Hepatic stellate cell (primary cell): ENCODE measurements around the gene WWC1.
A peak's percentile ranks its signal among the peaks of the same experiment; 100 is the strongest.
"Not testable (repeated sequence)": the region's sequence is repeated elsewhere in the genome, so short reads cannot be mapped to it uniquely, and the experiment has no call there.

Experiments used
- DNase-seq: peaks from one replicate; pipeline ENCODE4 v3.0.0; 2011; ENCODE audit warnings: low spot score

Gene WWC1

DNA sequence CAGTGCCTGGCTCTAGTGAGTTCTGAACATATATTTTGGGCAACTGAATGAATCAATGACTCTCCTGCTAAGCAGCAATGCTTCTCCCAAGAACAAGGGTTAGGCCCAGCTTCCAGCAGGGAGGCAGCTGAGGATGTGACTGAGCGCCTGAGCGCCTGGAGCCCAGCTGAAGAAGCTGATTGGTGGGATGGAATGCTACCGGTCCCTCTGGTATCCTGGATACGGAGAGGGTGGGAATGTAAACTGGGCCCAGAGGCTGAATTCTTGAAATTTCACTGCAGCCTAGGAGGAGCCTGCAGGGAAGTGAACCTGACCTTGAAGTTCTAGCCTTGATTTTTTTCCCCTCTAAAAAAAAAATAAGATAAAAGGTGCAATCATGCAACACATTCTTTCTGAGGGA, 43.2 kb downstream of the WWC1 start:
- peak; percentile 23 for DNase-seq

GRCh38 chr5:168337361-168337760, 45.9 kb downstream of the WWC1 start:
- DNase-seq, result no peak

GRCh38 chr5:168339109-168339771, 47.8 kb downstream of the WWC1 start:
- no peak for DNase-seq

- not testable (repeated sequence) for DNase-seq
These were observed 48.3 kb downstream of the WWC1 start for GRCh38 chr5:168339772-168340140.

GRCh38 chr5:168340487-168340886, 49.0 kb downstream of the WWC1 start:
- no peak for DNase-seq

GRCh38 chr5:168341178-168341577, 49.7 kb downstream of the WWC1 start:
- no peak for DNase-seq

- DNase-seq, result no peak
These were observed 50.8 kb downstream of the WWC1 start for GRCh38 chr5:168342151-168342825.

DNA sequence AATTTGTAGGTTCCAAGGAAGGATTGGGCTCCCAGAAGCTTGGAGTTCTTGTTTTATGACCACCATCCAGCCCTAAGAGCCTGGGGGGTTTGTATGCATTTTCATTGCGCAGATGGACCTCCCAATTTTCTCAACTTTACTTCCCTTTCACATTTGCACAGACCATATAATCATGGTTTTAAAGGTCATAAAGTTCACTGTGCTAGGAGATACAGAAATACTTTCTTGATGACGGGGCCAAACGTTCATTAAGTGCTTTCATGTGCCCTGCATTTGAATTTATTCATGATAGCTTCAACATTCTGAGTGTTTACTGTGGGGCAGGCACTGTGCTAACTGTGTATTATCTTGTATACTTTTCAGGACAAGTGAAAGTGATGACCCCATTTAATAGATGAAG, 51.5 kb downstream of the WWC1 start:
- no peak for DNase-seq

DNA sequence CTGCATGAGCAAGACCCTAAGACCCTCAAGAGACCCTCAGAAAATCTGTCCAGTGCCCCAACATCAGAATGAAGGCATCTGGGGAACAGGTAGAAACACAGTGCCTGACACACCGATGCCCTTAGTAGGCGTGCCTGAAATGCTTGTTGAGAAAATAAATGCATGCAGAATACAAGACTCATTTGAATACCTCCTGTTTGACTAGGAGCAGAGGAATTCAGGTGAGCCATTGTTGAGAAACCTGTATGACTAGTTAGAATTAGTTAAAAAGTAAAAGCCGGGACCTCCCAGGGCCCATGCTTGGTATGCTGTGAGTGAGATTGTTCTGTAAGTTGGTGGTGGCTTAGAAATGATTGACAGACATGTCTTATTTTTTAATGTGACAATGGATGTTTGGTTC, 55.0 kb downstream of the WWC1 start:
- DNase-seq, result no peak

- no peak for DNase-seq
These were observed 56.1 kb downstream of the WWC1 start for GRCh38 chr5:168347368-168348083.

GRCh38 chr5:168348084-168348414, 56.6 kb downstream of the WWC1 start:
- no peak for DNase-seq

- DNase-seq, result no peak
These were observed 58.9 kb downstream of the WWC1 start for GRCh38 chr5:168350315-168350714.

- DNase-seq, result no peak
These were observed 61.9 kb downstream of the WWC1 start for GRCh38 chr5:168353216-168353957.

GRCh38 chr5:168354397-168354796, 63.0 kb downstream of the WWC1 start:
- DNase-seq, result no peak

GRCh38 chr5:168356171-168356570, 64.7 kb downstream of the WWC1 start:
- DNase-seq, result no peak

GRCh38 chr5:168356592-168356991, 65.1 kb downstream of the WWC1 start:
- no peak for DNase-seq

- no peak for DNase-seq
These were observed 66.4 kb downstream of the WWC1 start for GRCh38 chr5:168357876-168358275.

- DNase-seq, result no peak
These were observed 68.5 kb downstream of the WWC1 start for GRCh38 chr5:168359820-168360460.

DNA sequence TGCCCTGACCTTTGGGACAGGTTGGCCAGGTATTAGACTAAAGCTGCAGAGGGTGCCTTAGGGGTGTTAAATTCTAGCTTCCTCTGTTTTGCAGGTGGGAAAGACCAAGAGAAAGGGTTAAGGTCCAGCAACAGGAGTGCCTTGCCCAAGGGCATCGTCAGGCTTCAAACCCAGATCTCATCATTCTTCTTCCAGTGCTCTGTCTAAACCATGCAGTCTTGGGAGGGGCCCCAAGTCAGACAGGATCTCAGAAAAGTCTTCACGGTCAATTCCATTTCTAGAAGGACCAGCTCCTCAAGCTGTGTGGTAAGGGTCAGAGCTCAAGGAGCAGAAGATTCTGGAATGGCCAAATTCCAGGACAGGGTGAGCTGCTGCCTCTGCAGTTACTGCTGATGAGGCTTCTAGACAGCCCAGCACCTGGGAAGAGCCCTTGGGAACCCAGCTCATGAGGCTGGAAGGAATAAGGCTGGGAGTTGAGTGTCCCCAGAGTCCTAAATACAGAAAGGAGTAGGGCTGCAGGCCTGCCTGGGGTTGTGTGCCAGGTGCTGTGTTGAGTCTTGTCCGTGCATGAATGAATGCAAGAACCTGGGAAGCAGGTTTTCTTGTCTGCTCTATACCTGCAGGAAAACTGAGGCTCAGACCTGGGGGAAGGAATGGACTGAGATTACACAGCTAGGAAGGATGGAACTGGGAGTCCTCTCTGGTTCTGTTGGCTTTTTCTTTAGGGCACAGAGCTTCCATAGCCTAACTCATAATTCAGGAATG, 69.3 kb downstream of the WWC1 start:
- no peak for DNase-seq

DNA sequence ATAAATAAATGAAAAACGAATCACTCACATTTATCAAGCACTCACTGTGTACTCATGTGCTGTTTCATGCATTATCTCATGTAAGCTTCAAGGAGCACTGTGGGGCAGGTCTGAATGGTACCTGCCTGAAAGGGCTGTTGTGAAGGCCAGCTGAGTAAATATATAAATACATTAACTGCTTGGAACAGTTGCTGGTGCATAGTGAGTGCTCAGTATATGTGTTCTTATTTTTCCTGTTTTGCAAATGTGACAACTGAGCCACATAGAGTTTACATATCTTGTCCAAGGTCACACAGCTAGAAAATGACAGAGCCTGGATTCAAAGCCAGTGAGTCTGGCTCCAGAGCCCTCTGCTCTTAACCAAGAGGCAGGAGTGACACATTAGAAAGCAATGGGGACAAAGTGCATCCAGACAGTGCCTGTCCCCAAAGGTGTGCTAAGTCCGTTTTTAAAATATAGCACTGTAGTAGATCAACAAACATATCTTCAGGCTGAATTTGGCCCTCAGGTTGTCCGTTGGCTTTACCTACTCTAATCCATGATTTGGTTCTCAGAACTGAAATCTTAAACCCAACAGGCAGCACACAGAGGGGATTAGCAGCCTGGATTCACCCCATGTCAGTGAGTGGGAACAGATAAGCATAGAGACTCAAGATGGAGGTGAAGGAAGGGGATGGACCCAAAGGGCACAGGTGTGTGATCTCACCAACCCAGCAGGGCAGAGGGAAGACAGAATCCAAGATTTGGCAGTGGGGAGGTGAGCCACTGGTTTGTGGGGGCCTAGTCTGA, 70.8 kb downstream of the WWC1 start:
- DNase-seq, result no peak
